DMS153 (cell line): Measurements from ENCODE around the gene CRTAP.
"Not testable (repeated sequence)": the region's sequence is repeated elsewhere in the genome, so short reads cannot be mapped to it uniquely, and the experiment has no call there.

Experiments
- DNase-seq: peaks from one replicate; lab custom pipeline; 2025; lab: John Stamatoyannopoulos, UW

CRTAP gene

GRCh38 chr3:33174711-33175414, 61.0 kb downstream of the CRTAP start:
- no peak for DNase-seq

- no peak for DNase-seq
These were observed 65.3 kb downstream of the CRTAP start for GRCh38 chr3:33179132-33179531.

GRCh38 chr3:33181229-33181628, 67.4 kb downstream of the CRTAP start:
- DNase-seq = no peak

GRCh38 chr3:33181641-33182040, 67.8 kb downstream of the CRTAP start:
- not testable (repeated sequence) for DNase-seq

GRCh38 chr3:33184863-33185262, 71.0 kb downstream of the CRTAP start:
- no peak for DNase-seq

- DNase-seq = no peak
These were observed 72.9 kb downstream of the CRTAP start for GRCh38 chr3:33186524-33187367.

GRCh38 chr3:33187368-33187634, 73.5 kb downstream of the CRTAP start:
- DNase-seq = no peak

GRCh38 chr3:33194303-33194702, 80.5 kb downstream of the CRTAP start:
- no peak for DNase-seq

GRCh38 chr3:33196538-33196937, 82.7 kb downstream of the CRTAP start:
- DNase-seq = no peak
